GM19025 (cell line): ENCODE measurements around the gene DNAJB11.
A peak's percentile ranks its signal among the peaks of the same experiment; 100 is the strongest.
"Not testable (repeated sequence)": the region's sequence is repeated elsewhere in the genome, so short reads cannot be mapped to it uniquely, and the experiment has no call there.

ENCODE experiments used
- ATAC-seq: cut with Tn5 transposase; IDR thresholded peaks from one replicate; pipeline ENCODE4 v1.9.1; 2021; ENCODE audit warnings: mild to moderate bottlenecking, low read depth, moderate library complexity; ENCODE audit not compliant: unreplicated experiment

The DNAJB11 gene

DNA sequence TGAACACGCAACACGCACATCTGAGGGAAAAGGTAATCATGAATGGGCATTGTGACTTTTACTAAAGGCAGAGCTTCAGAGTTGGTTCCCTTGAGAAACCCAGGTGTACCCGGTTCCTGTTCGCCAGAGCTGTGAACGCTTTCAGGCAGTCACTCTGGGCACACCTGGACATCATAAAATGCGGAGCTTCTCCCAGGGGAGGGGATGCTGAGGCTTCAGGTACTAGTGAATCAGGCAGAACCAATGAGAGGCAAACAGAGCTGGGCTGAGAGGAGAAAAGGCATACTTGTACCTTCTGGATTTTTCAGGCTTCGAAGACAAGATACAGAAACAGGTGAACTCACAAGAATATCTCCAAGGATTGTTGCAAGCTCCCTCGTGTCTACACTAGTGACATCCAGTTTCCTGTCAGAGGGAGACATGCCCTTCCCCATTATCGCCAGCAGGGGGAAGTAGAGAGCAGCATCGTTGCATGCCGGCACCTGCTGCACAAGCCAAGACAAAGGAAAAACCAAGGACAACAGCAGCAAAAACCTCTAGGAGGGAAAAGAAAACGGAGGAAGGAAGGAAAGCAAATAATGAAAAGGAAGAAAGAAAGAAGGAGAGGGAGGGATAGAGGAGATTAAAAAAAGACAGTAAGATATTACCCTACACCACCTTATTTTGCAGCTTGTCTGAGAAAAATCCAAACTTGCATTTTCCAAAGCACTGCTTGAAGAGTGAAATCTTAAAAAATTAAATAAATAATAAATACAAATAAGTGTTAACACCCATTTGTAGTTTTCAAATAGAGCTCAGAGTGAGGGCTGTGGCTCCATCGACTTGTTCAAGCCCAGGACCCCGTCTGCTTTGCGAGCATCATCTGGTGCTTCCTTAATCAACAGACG is 44.3 kb downstream of the DNAJB11 start:
- no peak for ATAC-seq

DNA sequence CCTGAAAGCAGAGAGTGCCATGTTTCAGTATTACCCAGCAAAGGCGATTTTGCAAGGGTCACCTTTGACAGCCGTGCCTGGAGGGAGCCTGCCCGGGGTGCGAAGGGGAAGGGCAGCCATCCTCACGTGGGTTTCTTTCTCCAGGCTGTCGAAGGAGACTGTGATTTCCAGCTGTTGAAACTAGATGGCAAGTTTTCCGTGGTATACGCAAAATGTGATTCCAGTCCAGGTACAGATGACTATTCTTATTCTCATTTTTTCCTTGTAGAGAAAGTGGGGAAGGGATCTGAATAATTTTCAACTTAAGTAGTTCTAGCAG is 45.7 kb downstream of the DNAJB11 start:
- ATAC-seq = no peak

DNA sequence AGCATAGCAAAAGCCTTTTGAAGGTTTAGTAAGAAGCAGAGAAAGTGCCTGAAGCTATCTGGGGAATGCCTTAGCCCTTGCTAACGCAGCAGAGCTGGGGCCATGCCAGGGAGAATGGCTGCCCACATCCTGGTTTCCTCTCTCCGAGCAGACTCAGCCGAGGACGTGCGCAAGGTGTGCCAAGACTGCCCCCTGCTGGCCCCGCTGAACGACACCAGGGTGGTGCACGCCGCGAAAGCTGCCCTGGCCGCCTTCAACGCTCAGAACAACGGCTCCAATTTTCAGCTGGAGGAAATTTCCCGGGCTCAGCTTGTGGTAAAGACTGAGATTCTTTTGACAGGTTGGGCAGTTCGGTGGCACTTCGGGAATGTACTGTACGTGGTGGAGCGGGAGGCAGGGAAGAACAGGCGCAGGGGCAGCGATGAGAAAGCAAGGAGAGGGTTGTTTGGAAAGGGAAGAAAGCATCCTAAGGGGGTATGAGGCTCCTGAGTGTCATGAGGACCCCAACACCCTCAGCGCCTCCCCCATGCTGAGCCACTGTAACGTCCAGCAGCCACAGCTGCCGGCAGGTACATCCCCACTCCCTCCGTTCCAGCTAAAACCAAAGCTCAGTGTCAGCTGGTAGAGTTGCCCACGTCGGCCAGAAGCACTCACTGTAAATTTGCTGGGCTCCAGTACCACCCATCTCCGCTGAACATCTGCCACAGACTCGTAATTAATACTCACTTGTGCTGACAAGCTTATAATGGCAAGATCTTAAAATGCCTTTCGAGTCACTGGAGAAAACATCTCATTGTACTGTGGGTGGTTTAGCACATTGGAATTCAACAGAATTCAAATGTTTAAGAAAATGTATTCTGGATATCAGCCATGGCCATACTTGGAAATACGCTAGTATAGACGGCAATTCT is 46.8 kb downstream of the DNAJB11 start:
- ATAC-seq = peak; percentile 94

GRCh38 chr3:186618318-186618938 is 47.9 kb downstream of the DNAJB11 start:
- no peak for ATAC-seq

DNA sequence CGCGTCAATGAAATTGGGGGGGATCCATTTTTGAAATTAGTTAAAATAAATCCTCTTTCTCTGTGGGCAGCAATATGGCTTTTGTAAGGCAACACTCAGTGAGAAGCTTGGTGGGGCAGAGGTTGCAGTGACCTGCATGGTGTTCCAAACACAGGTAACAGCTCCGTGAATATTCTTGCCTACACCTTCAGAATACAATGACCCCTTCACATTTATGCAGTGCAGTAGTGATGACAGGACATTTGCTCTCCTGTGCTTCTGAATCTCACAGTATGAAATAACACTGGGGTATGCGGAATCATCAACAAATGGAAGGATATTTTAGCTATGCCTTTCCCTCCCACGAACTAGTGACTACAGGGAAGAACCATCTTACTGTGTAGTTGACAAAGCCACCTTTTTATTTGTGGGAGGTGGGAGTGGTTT is 49.3 kb downstream of the DNAJB11 start:
- no peak for ATAC-seq

DNA sequence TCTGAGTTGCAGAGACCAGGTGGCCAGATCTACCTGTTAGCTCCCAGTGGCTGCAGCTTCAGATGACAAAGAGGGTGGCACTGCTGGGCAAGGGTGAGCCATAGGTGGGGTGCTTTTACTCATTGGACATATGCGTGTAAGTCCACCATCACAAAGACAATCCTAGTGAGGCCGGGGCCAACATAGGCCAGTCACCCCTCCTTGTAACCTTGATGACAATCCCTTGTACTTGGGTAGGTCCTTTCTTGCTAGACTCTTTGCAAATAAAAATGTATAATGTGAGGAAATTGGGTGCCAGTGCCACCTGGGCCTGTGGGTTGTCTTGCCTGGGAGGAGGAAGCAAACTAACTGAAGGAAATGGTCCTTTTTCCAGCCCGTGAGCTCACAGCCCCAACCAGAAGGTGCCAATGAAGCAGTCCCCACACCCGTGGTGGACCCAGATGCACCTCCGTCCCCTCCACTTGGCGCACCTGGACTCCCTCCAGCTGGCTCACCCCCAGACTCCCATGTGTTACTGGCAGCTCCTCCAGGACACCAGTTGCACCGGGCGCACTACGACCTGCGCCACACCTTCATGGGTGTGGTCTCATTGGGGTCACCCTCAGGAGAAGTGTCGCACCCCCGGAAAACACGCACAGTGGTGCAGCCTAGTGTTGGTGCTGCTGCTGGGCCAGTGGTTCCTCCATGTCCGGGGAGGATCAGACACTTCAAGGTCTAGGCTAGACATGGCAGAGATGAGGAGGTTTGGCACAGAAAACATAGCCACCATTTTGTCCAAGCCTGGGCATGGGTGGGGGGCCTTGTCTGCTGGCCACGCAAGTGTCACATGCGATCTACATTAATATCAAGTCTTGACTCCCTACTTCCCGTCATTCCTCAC is 49.9 kb downstream of the DNAJB11 start:
- ATAC-seq = no peak

DNA sequence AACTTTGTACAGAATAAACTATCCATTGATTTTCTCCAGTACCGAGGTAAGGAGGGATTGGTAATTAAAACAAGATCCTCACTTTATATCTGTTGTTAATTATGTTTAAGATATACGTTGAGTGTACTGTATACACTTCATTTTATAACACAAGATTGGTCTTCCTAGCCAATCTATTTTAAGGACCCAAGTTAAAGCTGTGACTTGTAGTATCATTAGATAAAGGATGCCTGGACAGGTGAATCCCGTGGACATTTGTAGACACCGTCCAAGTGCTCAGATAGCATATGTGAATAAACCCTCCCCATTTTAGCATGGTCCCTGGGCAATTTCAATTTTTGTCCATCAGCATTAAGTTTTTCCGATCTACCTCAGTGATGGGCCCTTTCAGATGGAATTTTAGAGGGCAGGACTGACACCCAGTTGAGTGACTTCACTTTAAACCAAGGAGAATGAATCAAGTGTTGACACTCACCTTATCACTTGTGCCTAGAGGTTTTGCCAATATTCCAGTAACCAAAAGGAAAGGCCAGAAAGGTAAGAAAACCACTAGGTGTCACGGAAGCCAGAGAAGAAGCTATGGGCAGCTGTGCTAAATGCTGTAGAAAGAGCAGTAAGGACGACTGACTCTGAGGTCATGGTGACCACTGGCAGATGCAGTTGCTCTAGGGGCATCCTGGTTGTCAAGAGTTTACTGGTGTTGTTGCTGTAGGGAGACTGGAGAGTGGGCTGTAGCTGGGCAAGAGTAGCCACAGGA is 51.6 kb downstream of the DNAJB11 start:
- ATAC-seq = no peak

DNA sequence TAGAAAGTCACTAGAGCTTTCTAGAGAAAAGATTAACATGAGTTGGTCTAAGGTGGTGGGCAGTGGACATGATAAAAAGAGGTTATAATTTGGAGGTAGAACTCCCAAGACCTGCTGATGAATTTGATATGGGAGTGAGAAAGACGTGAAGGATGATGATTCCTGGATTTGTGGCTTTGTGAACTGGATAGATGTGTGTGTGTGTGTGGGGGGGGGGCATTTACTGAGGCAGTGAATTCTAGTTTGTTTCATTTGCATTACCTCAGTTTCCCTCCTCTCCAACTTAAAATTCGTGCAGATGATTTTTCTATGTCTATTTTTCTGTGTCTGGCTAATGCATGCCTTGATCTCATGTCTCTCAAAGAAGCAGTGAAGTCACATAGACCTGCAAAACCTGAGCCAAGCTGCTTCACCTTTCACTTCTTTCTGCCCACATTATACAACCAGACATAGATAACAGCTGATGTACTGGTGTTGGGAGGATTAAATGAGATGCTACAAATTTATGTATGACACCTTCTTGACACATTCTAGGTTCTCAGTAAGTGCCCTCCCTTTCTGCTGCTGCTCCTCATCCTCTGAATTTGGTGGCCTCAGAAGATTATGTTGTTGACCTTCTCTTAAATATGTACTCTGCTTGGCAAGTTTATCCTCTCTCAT is 52.3 kb downstream of the DNAJB11 start:
- no peak for ATAC-seq

GRCh38 chr3:186624598-186624997 is 54.1 kb downstream of the DNAJB11 start:
- no peak for ATAC-seq

- ATAC-seq = no peak
These were observed 55.1 kb downstream of the DNAJB11 start for GRCh38 chr3:186625600-186626042.

DNA sequence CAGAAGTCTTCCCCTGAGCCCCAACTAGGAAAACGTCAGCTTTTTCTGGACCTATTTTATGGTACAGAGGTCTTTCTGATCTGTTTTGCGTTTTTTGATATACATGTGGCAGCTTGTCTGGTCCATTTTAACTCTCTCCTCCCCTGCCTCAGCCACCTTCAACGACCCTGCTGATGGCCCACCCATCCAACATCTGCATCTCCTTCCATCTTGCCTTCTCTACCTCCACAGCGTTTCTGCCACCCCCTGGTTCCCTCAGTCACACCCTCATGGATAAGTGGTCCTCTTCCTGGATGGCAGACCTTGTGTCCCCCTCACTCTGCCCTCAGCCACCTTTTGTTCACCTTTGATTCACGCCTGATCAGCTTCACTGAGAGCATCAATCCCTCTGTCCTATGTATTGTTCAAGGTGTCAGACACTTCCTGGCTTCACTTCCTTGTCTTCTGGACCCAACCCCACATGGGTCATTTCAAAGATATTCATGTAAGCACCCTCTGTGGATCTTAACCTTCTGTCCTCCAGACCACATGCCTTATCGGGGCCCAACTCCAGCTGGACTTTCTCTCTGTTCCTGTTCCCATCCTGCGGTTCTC is 55.8 kb downstream of the DNAJB11 start:
- ATAC-seq = no peak

GRCh38 chr3:186627852-186628414 is 57.4 kb downstream of the DNAJB11 start:
- ATAC-seq = no peak

- no peak for ATAC-seq
These were observed 58.2 kb downstream of the DNAJB11 start for GRCh38 chr3:186628756-186629155.

DNA sequence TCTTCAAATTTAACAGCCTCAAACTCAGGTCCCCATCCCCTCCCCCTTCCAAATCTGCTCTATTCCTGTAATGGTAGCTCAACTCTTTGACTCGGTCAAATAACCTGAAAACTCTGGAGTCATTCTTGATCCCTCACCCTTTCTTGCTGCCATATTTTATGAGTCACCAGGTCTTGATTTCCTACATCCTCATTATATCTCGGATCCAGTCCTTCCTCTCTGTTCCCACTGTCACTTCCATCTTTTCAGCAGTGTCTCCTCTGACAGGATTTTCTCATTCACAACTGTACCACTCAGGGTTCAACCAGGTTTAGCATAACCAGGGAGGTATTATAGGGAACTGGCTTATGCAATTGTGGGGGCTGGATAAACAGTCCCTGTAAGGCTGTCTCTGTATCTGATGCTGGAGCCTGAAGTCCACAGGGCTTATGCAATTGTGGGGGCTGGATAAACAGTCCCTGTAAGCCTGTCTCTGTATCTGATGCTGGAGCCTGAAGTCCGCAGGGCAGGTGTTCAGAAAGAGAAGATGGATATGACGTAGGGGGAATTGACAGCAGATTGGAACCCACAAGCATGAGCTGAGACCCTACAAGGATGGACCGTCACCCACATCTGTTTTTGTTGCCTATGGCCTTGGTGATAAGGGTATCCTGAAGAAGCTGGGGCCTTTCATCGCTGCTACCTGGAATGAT is 60.6 kb downstream of the DNAJB11 start:
- no peak for ATAC-seq

GRCh38 chr3:186633481-186633880 is 63.0 kb downstream of the DNAJB11 start:
- ATAC-seq = no peak

- ATAC-seq = not testable (repeated sequence)
These were observed 63.7 kb downstream of the DNAJB11 start for GRCh38 chr3:186634207-186634606.
